ENCODE data around the gene CSNK1G1.
"Not testable (repeated sequence)": the region's sequence is repeated elsewhere in the genome, so short reads cannot be mapped to it uniquely, and the experiment has no call there.

The CSNK1G1 gene

GRCh38 chr15:64333986-64334929 lies 21.7 kb downstream of the CSNK1G1 start:
- no peak overlapping the region for H3K27ac ChIP-seq
- no peaks in the 10 kb centered on the region for H3K27me3 ChIP-seq (replicated peaks)
- H3K4me3 ChIP-seq (ENCODE audit: low read depth, low read length) = no peak overlapping the region
- no peak for DNase-seq
- in situ Hi-C loops (cut with HindIII; ENCODE audit: low pct_ligation_motif_present, low sequenced_read_pairs) = no loop called here
- no peaks in the 10 kb centered on the region for H3K36me3 ChIP-seq (replicated peaks)
- TF ChIP-seq, protein P1, sequence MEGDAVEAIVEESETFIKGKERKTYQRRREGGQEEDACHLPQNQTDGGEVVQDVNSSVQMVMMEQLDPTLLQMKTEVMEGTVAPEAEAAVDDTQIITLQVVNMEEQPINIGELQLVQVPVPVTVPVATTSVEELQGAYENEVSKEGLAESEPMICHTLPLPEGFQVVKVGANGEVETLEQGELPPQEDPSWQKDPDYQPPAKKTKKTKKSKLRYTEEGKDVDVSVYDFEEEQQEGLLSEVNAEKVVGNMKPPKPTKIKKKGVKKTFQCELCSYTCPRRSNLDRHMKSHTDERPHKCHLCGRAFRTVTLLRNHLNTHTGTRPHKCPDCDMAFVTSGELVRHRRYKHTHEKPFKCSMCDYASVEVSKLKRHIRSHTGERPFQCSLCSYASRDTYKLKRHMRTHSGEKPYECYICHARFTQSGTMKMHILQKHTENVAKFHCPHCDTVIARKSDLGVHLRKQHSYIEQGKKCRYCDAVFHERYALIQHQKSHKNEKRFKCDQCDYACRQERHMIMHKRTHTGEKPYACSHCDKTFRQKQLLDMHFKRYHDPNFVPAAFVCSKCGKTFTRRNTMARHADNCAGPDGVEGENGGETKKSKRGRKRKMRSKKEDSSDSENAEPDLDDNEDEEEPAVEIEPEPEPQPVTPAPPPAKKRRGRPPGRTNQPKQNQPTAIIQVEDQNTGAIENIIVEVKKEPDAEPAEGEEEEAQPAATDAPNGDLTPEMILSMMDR (IDR thresholded peaks at IDR 0.05; ENCODE audit: low read depth, low read length, missing control alignments) = no peak

DNA sequence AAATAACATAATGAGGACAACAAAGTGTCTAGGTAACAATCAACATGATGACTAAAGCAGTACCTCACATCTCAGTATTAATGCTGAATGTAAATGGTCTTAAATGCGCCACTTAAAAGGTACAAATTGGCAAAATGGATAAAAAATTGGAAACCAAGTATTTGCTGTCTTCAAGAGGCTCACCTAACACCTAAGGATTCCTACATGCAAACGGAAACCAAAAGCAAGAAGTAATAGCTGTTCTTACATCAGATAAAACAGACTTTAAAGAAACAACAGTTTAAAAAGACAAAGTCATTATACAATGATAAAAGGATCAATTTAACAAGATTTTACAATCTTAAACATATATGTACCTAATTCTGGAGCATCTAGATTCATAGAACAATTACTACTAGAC lies 22.5 kb downstream of the CSNK1G1 start:
- no peak overlapping the region for H3K4me3 ChIP-seq (ENCODE audit: low read depth, low read length)
- TF ChIP-seq, protein P1 (IDR thresholded peaks at IDR 0.05; ENCODE audit: low read depth, low read length, missing control alignments) = no peak
- H3K27ac ChIP-seq = no peak overlapping the region
- H3K27me3 ChIP-seq (replicated peaks) = no peaks in the 10 kb centered on the region
- DNase-seq = no peak
- no peaks in the 10 kb centered on the region for H3K36me3 ChIP-seq (replicated peaks)
- in situ Hi-C loops (cut with HindIII; ENCODE audit: low pct_ligation_motif_present, low sequenced_read_pairs) = no loop called here

DNA sequence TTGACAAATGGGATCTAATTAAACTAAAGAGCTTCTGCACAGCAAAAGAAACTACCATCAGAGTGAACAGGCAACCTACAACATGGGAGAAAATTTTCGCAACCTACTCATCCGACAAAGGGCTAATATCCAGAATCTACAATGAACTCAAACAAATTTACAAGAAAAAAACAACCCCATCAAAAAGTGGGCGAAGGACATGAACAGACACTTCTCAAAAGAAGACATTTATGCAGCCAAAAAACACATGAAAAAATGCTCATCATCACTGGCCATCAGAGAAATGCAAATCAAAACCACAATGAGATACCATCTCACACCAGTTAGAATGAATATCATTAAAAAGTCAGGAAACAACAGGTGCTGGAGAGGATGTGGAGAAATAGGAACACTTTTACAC lies 24.3 kb downstream of the CSNK1G1 start:
- in situ Hi-C loops (cut with HindIII; ENCODE audit: low pct_ligation_motif_present, low sequenced_read_pairs) = not testable (repeated sequence)

DNA sequence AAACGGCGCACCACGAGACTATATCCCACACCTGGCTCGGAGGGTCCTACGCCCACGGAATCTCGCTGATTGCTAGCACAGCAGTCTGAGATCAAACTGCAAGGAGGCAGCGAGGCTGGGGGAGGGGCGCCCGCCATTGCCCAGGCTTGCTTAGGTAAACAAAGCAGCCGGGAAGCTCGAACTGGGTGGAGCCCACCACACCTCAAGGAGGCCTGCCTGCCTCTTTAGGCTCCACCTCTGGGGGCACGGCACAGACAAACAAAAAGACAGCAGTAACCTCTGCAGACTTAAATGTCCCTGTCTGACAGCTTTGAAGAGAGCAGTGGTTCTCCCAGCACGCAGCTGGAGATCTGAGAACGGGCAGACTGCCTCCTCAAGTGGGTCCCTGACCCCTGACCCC lies 29.0 kb downstream of the CSNK1G1 start:
- H3K36me3 ChIP-seq (replicated peaks); H3K4me3 ChIP-seq (ENCODE audit: low read depth, low read length); in situ Hi-C loops (cut with HindIII; ENCODE audit: low pct_ligation_motif_present, low sequenced_read_pairs); H3K27ac ChIP-seq; H3K27me3 ChIP-seq (replicated peaks); DNase-seq: not testable (repeated sequence)

More for the DNA sequence above, 24.3 kb downstream of the CSNK1G1 start:
- not testable (repeated sequence) for H3K36me3 ChIP-seq (replicated peaks); DNase-seq; H3K27me3 ChIP-seq (replicated peaks); H3K27ac ChIP-seq; H3K4me3 ChIP-seq (ENCODE audit: low read depth, low read length)

GRCh38 chr15:64326458-64326857 lies 29.5 kb downstream of the CSNK1G1 start:
- H3K4me3 ChIP-seq (ENCODE audit: low read depth, low read length); in situ Hi-C loops (cut with HindIII; ENCODE audit: low pct_ligation_motif_present, low sequenced_read_pairs); H3K27ac ChIP-seq; H3K27me3 ChIP-seq (replicated peaks); H3K36me3 ChIP-seq (replicated peaks); DNase-seq: not testable (repeated sequence)

DNA sequence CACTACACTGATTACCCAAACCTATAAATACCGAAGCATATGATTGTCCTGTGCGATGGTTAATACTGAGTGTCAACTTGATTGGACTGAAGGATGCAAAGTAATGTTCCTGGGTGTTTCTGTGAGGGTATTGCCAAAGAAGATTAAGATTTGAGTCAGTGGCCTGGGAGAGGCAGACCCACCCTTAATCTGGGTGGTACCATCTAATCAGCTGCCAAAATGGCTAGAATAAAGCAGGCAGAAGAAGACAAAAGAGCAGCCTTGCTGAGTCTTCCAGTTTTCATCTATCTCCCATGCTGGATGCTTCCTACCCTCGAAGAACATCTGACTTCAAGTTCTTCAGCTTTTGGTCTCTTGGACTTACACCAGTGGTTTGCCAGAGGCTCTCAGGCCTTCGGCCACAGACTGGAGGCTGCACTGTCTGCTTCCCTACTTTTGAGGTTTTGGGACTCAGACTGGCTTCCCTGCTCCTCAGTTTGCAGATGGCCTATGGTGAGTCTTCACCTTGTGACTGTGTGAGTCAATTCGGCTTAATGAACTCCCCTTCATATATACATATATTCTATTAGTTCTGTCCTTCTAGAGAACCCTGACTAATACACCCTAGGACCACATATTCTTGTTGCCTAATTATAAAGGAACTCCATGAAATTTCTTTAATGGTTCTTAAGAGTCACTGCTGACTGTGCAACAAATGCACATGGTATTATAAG lies 31.7 kb downstream of the CSNK1G1 start:
- H3K36me3 ChIP-seq (replicated peaks) = no peaks in the 10 kb centered on the region
- H3K27ac ChIP-seq = no peak overlapping the region
- H3K27me3 ChIP-seq (replicated peaks) = no peaks in the 10 kb centered on the region
- in situ Hi-C loops (cut with HindIII; ENCODE audit: low pct_ligation_motif_present, low sequenced_read_pairs) = no loop called here
- H3K4me3 ChIP-seq (ENCODE audit: low read depth, low read length) = no peak overlapping the region
- TF ChIP-seq, protein P1 (IDR thresholded peaks at IDR 0.05; ENCODE audit: low read depth, low read length, missing control alignments) = no peak
- no peak for DNase-seq

DNA sequence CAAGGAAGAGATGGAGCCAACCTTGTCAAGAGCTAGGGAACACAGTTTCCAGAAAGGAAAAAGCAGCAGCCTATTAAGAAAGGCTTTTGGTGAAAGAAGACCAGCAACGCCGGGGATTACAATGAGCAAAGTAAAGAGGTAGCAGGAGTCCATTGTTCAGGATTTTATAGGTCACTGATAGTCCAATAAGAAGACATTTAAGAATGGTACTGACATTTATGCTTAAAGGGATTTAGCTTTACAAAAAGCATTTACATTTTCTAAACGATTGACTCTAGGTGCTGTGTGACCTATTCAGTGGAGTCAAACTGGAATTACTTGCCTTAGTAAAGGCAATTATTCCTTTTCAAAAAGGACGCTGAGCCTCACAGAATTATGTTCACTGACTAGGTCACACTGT lies 40.8 kb downstream of the CSNK1G1 start:
- TF ChIP-seq, protein P1 (IDR thresholded peaks at IDR 0.05; ENCODE audit: low read depth, low read length, missing control alignments) = no peak
- Histone ChIP-seq H3K27ac (no peak overlapping the region), H3K36me3 (replicated peaks) (no peaks in the 10 kb centered on the region), H3K4me3 (ENCODE audit: low read depth, low read length) (no peak overlapping the region), H3K27me3 (replicated peaks) (no peaks in the 10 kb centered on the region)
- DNase-seq = no peak
- in situ Hi-C loops (cut with HindIII; ENCODE audit: low pct_ligation_motif_present, low sequenced_read_pairs) = no loop called here
